Rectal smooth muscle tissue (tissue), 1 donor: ENCODE measurements around the gene FBXW5.

Experiments
- H3K27ac ChIP-seq: one replicate; pipeline ENCODE4 v1.7.0; 2013; ENCODE audit warnings: low read depth, low read length, inconsistent platforms
- H3K27me3 ChIP-seq: one replicate; pipeline ENCODE4 v1.7.0; 2013; ENCODE audit warnings: low read length; ENCODE audit not compliant: control insufficient read depth, insufficient read depth
- H3K36me3 ChIP-seq: one replicate; pipeline ENCODE4 v1.7.0; 2013; ENCODE audit warnings: low read length; ENCODE audit not compliant: control insufficient read depth, insufficient read depth
- H3K4me1 ChIP-seq: one replicate; pipeline ENCODE4 v1.7.0; 2013; ENCODE audit warnings: low read length; ENCODE audit not compliant: control insufficient read depth, insufficient read depth
- H3K4me3 ChIP-seq: one replicate; pipeline ENCODE4 v1.7.0; 2013; ENCODE audit warnings: low read length
- H3K9ac ChIP-seq: one replicate; pipeline ENCODE4 v1.7.0; 2013; ENCODE audit warnings: low read length

FBXW5 gene

DNA sequence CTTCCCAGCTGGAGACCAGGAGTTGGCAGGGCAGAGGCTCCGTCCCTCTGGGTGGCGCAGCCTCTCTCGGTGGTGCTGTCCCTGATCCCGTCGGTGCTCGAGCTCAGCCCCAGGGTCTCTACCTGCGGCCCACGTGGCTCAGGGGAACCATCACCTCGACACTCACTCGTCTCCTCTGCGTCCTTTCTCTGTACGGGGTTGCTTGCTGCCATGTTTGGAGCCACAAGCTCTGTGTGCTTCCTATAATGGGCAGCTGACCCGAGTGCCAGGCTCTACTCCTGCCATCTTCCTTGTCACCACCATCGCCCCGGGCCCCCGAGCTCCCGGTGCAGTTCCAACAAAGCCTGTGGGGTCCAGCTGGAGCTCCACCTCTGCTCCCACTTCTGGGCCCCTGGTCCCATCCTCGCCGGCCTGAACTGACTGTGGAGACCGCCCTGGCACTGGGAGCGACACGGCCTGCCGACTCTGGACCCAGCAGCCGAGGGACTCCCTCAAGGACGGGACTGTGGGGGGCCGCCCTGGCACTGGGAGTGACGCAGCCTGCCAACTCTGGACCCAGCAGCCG is 5.0 kb downstream of the FBXW5 start:
- Histone ChIP-seq H3K4me1 (peaks cover 3% of the 10 kb centered on the region), H3K27me3 (no peaks in the 10 kb centered on the region), H3K9ac (no peak overlapping the region), H3K27ac (no peak overlapping the region), H3K4me3 (no peak overlapping the region), H3K36me3 (peaks cover 23% of the 10 kb centered on the region)

GRCh38 chr9:136937186-136938001 is 7.1 kb downstream of the FBXW5 start:
- H3K36me3 ChIP-seq, result peaks cover 23% of the 10 kb centered on the region
- no peak overlapping the region for H3K4me3 ChIP-seq
- no peak overlapping the region for H3K9ac ChIP-seq
- H3K27me3 ChIP-seq, result no peaks in the 10 kb centered on the region
- H3K27ac ChIP-seq, result no peak overlapping the region
- no peaks in the 10 kb centered on the region for H3K4me1 ChIP-seq

DNA sequence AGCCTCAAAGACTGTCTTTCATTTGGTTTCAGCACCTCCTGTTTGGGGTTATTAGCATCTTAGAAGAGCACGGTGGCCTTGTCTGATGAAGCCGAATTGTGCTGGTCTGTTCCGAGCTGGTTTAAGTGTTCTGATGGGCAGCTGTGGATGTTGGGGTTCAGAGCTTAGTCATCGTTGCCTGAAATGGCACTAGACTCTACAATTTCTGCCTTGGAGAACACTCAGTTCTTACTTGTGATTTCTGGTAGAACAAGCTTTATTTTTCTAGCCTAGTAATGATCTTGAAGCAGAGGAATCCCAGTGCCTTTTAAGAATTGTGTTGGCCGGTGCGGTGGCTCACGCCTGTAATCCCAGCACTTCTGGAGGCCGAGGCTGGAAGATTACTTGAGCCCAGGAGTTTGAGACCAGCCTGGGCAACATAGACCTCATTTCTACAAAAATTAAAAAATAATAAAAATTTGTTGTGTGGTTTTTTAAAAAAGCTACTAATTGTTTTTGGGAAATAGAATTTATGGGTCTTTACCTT is 7.8 kb downstream of the FBXW5 start:
- H3K9ac ChIP-seq, result no peak overlapping the region
- H3K27me3 ChIP-seq, result no peaks in the 10 kb centered on the region
- H3K36me3 ChIP-seq, result peaks cover 17% of the 10 kb centered on the region
- no peak overlapping the region for H3K4me3 ChIP-seq
- H3K27ac ChIP-seq, result no peak overlapping the region
- H3K4me1 ChIP-seq, result no peaks in the 10 kb centered on the region

DNA sequence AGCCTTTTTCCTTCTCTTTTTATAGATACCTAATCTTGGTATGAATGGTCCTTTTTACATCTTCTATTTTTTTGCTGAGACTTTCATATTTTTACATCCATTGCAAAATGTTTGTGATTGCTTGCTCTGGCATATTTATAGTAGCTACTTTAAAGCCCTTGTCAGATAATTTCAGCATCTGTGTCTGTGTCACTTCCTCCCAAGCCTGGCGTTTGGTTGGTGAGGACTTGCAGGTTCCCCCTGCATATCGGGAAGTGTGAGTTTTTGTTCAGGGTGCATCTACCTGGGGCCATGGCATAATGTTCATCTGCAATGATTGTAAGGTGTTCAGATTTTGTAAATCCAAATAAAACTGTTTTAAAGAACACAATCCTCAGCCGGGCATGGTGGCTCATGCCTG is 8.9 kb downstream of the FBXW5 start:
- Histone ChIP-seq H3K4me1 (no peaks in the 10 kb centered on the region), H3K9ac (no peak overlapping the region), H3K4me3 (no peak overlapping the region), H3K27ac (no peak overlapping the region), H3K36me3 (peaks cover 7% of the 10 kb centered on the region), H3K27me3 (no peaks in the 10 kb centered on the region)

DNA sequence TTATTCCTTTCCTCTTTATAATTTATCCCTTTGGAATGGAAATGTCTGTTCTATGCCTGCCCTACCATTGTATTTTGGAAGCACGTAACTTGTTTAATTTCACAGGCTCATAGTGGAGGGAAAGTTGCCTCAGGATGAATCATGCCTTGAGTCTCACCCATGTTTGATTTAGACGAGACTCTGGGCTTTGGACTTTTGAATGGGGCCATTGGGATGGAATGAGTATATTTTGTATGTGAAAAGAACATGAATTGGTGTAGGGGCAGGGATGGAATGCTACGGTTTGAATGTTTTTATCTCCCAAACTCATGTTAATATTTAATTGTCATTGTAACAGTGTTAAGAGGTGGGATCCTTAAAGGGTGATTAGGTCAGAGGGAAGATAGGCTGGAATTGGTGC is 10.3 kb downstream of the FBXW5 start:
- no peak overlapping the region for H3K4me3 ChIP-seq
- H3K27me3 ChIP-seq, result no peaks in the 10 kb centered on the region
- H3K36me3 ChIP-seq, result peaks cover 3% of the 10 kb centered on the region
- H3K4me1 ChIP-seq, result no peaks in the 10 kb centered on the region
- H3K27ac ChIP-seq, result no peak overlapping the region
- H3K9ac ChIP-seq, result no peak overlapping the region

DNA sequence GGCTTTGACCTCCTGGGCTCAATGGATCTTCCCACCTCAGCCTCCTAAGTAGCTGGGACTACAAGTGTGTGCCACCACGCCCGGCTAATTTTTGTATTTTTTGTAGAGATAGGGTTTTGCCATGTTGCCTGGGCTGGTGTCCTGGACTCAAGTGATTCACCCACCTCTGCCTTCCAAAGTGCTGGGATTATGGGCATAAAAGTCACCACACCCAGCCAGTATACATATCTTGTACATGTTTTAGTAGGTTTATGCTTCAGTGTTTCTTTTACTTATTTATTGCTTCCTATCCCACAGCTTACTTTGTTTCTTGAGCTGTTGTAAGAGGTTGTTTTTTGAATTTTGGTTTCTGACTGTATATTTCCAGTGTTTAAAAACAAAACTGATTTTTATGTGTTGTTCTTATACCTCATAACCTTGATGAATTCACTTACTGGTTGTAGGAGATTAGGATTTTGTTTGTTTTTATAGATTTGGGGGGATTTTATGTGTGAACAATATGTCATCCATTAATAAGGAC is 12.9 kb downstream of the FBXW5 start:
- no peak overlapping the region for H3K27ac ChIP-seq
- H3K9ac ChIP-seq, result no peak overlapping the region
- no peaks in the 10 kb centered on the region for H3K27me3 ChIP-seq
- no peak overlapping the region for H3K4me3 ChIP-seq
- peaks cover 7% of the 10 kb centered on the region for H3K36me3 ChIP-seq
- H3K4me1 ChIP-seq, result no peaks in the 10 kb centered on the region

GRCh38 chr9:136930014-136930413 is 14.5 kb downstream of the FBXW5 start:
- Histone ChIP-seq H3K27me3 (no peaks in the 10 kb centered on the region), H3K4me3 (no peak overlapping the region), H3K9ac (no peak overlapping the region), H3K4me1 (no peaks in the 10 kb centered on the region), H3K36me3 (peaks cover 12% of the 10 kb centered on the region), H3K27ac (no peak overlapping the region)

DNA sequence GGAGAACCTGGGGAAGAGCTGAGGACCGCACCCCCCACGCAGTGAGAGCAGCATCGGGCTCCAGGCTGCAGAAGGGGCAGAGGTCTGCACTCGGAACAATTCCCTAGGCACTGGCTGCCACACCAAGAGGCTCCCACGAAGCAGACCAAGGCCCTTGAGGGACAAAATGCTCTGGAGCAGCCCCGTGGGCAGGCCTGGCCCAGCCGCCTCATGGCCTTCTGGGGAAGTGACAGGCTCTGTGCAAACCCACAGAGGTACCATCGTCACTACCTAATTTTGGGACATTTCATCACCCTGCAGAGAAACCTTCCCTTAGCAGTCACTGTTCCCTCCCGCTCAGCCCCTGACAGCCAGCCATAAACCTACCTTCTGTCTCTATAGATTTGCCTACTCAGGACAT is 15.9 kb downstream of the FBXW5 start:
- Histone ChIP-seq H3K27ac (no peak overlapping the region), H3K36me3 (peaks cover 12% of the 10 kb centered on the region), H3K9ac (no peak overlapping the region), H3K27me3 (no peaks in the 10 kb centered on the region), H3K4me3 (no peak overlapping the region), H3K4me1 (no peaks in the 10 kb centered on the region)

DNA sequence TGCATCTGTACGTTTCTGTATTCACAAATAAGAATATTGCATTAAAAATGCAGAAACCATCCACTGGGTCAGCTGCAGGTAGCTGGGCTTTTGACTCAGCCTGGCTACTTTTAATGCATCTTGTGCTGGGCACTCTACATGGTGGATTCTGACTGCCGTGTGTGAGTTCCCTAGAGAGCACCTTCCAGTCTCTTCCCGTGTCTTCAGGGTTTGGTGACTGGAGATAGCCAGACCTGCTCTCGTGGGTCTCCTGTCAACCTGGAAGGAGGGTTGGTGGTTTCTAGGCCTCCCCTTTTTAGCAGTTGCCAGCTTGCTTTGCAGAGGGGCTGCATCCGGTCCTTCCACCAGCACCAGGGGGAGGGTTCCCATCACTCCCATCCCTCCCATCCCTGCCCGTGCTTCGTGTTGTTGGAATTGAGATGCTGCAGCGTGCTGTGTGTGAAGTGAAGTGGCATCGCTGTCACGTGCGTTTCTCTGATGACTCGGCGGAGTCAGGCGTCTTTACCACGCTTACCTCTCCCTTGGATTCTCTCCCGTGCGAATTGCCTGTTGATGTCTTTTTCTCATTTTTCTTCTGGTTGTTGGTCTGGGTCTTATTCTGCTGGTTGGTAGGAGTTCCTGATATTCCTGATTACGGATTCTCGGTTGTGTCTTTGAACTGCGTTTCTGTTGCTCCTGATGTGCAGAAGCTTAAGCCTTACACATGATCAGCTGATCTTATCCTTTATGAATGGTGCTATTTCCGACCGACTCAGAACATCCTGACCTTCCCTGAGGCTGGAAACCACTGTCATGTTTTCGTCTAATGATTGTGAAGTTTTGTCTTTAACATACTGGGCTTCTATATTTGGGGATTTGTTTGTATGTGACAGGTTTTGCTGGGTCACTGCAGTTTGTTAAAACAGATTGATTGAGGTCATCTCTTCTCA is 16.9 kb downstream of the FBXW5 start:
- H3K27me3 ChIP-seq, result no peaks in the 10 kb centered on the region
- H3K36me3 ChIP-seq, result peaks cover 12% of the 10 kb centered on the region
- no peaks in the 10 kb centered on the region for H3K4me1 ChIP-seq
- H3K4me3 ChIP-seq, result no peak overlapping the region
- H3K27ac ChIP-seq, result no peak overlapping the region
- H3K9ac ChIP-seq, result no peak overlapping the region

- Histone ChIP-seq H3K4me3 (no peak overlapping the region), H3K27me3 (no peaks in the 10 kb centered on the region), H3K9ac (no peak overlapping the region), H3K4me1 (no peaks in the 10 kb centered on the region), H3K36me3 (peaks cover 12% of the 10 kb centered on the region), H3K27ac (no peak overlapping the region)
These were observed 17.8 kb downstream of the FBXW5 start for GRCh38 chr9:136926749-136927148.

- Histone ChIP-seq H3K27ac (no peak overlapping the region), H3K9ac (no peak overlapping the region)
These were observed 18.3 kb downstream of the FBXW5 start for GRCh38 chr9:136926154-136926704.

More at GRCh38 chr9:136926154-136926704, 18.3 kb downstream of the FBXW5 start:
- H3K4me1 ChIP-seq, result no peaks in the 10 kb centered on the region
- peaks cover 12% of the 10 kb centered on the region for H3K36me3 ChIP-seq
- H3K4me3 ChIP-seq, result no peak overlapping the region
- no peaks in the 10 kb centered on the region for H3K27me3 ChIP-seq
